Colonic mucosa (tissue), 4 donors: Measurements from ENCODE around the gene BCAS3. TPM values are rescaled to one million over a fixed set of nuclear protein-coding genes. Genes with fewer than 3 reads are reported as not detected.

ENCODE experiments used
- DNase-seq: peaks from one replicate; pipeline ENCODE4 v3.0.0-alpha.2; 2020
- H3K27ac ChIP-seq: fragments of 200-600 bp; one replicate; pipeline ENCODE4 v1.8.0; 2021
- H3K27me3 ChIP-seq: fragments of 200-600 bp; one replicate; pipeline ENCODE4 v1.8.0; 2021
- H3K36me3 ChIP-seq: fragments of 200-600 bp; one replicate; pipeline ENCODE4 v1.8.0; 2021
- H3K4me1 ChIP-seq: fragments of 200-600 bp; one replicate; pipeline ENCODE4 v1.8.0; 2021; ENCODE audit warnings: mild to moderate bottlenecking
- H3K4me3 ChIP-seq: fragments of 200-600 bp; one replicate; pipeline ENCODE4 v1.8.0; 2021
- H3K9ac ChIP-seq, 2 donors: one replicate each; pipeline ENCODE4 v1.7.0; 2013; ENCODE audit warnings: control low read depth in 2 of 2, low read depth in 2 of 2, low read length in 2 of 2
- H3K9me3 ChIP-seq: fragments of 200-600 bp; one replicate; pipeline ENCODE4 v1.8.0; 2021
- CTCF ChIP-seq: fragments of 200-600 bp; IDR thresholded peaks from one replicate; pipeline ENCODE4 v1.8.0; 2022; ENCODE audit warnings: antibody characterized with exemption, mild to moderate bottlenecking
- intact Hi-C: fragments of 100-400 bp; cut with DNase I; formaldehyde crosslinking; loops from one replicate; pipeline ENCODE4 v1.14.1; 2022
- total RNA-seq, 2 donors: library from RNA; stranded (reverse); fragmentation: NEBNext Ultra II Directional in 1 of 2; extraction: Animal tissue kit (Norgen Biotek cat#: 25700) in 1 of 2; gene quantifications; one replicate each; pipeline ENCODE4 v1.2.1, GENCODE V29; 2021
- donor health status: healthy.
- donor health status: DM: no; HTN: no; CAD: no.
- donor health status: DM: no; HTN: no; CAD: no.

Gene BCAS3
- total RNA-seq, 2 donors from 2014 or later = 11.0 to 17.8 TPM

- H3K36me3 ChIP-seq = no peaks in the 10 kb centered on the region
- H3K27me3 ChIP-seq = peaks cover 5% of the 10 kb centered on the region
- H3K9me3 ChIP-seq = no peaks in the 10 kb centered on the region
- DNase-seq = no peak
- H3K9ac ChIP-seq = no peak overlapping the region
- H3K27ac ChIP-seq = no peak overlapping the region
- no peak for TF ChIP-seq CTCF
- intact Hi-C loops = no loop called here
- H3K4me3 ChIP-seq = no peak overlapping the region
- H3K4me1 ChIP-seq = no peaks in the 10 kb centered on the region
Observed at GRCh38 chr17:61345061-61345460, 667.4 kb downstream of the BCAS3 start.

GRCh38 chr17:61345825-61346666 is 668.4 kb downstream of the BCAS3 start:
- no peak overlapping the region for H3K9ac ChIP-seq
- H3K9me3 ChIP-seq = no peaks in the 10 kb centered on the region
- DNase-seq = no peak
- H3K4me3 ChIP-seq = no peak overlapping the region
- H3K27me3 ChIP-seq = no peaks in the 10 kb centered on the region
- TF ChIP-seq CTCF = no peak
- no peak overlapping the region for H3K27ac ChIP-seq
- no peaks in the 10 kb centered on the region for H3K36me3 ChIP-seq
- intact Hi-C loops = no loop called here
- no peaks in the 10 kb centered on the region for H3K4me1 ChIP-seq

- Histone ChIP-seq H3K4me1 (no peaks in the 10 kb centered on the region), H3K36me3 (no peaks in the 10 kb centered on the region), H3K27me3 (no peaks in the 10 kb centered on the region), H3K9me3 (no peaks in the 10 kb centered on the region), H3K9ac (no peak overlapping the region), H3K4me3 (no peak overlapping the region), H3K27ac (no peak overlapping the region)
- intact Hi-C loops = no loop called here
- no peak for DNase-seq
- TF ChIP-seq CTCF = no peak
Observed at GRCh38 chr17:61349350-61349749, 671.7 kb downstream of the BCAS3 start.

- no peaks in the 10 kb centered on the region for H3K4me1 ChIP-seq
- no peaks in the 10 kb centered on the region for H3K27me3 ChIP-seq
- no peaks in the 10 kb centered on the region for H3K9me3 ChIP-seq
- intact Hi-C loops = no loop called here
- H3K9ac ChIP-seq = no peak overlapping the region
- H3K36me3 ChIP-seq = no peaks in the 10 kb centered on the region
- TF ChIP-seq CTCF = no peak
- no peak overlapping the region for H3K4me3 ChIP-seq
- no peak overlapping the region for H3K27ac ChIP-seq
- no peak for DNase-seq
Observed at GRCh38 chr17:61351745-61352407, 674.2 kb downstream of the BCAS3 start.

- no peak overlapping the region for H3K9ac ChIP-seq
- no peaks in the 10 kb centered on the region for H3K27me3 ChIP-seq
- H3K9me3 ChIP-seq = no peaks in the 10 kb centered on the region
- no peak overlapping the region for H3K27ac ChIP-seq
- no peaks in the 10 kb centered on the region for H3K36me3 ChIP-seq
- intact Hi-C loops = no loop called here
- no peaks in the 10 kb centered on the region for H3K4me1 ChIP-seq
- DNase-seq = no peak
- TF ChIP-seq CTCF = no peak
- H3K4me3 ChIP-seq = no peak overlapping the region
Observed at GRCh38 chr17:61352408-61352770, 674.7 kb downstream of the BCAS3 start.
